Stimulated activated CD8-positive, alpha-beta memory T cell treated with anti-CD3 and anti-CD28 coated beads, Interleukin-7, amount 100 ng/mL, for 4 hours (primary cell): Measurements from ENCODE around the gene ABCA13.

Experiments
- DNase-seq, 2 donors: peaks; one replicate each; pipeline ENCODE4 v3.0.0-alpha.2; 2020; ENCODE audit warnings: low read depth in 2 of 2

ABCA13 gene

GRCh38 chr7:48427671-48428070 is 256.4 kb downstream of the ABCA13 start:
- no peak for DNase-seq

- no peak for DNase-seq
Measured at GRCh38 chr7:48428091-48428684, 256.9 kb downstream of the ABCA13 start.

- no peak for DNase-seq
Measured at GRCh38 chr7:48429117-48429516, 257.9 kb downstream of the ABCA13 start.

GRCh38 chr7:48438206-48438605 is 266.9 kb downstream of the ABCA13 start:
- no peak for DNase-seq

GRCh38 chr7:48441848-48442492 is 270.7 kb downstream of the ABCA13 start:
- no peak for DNase-seq

- DNase-seq: no peak
Measured at GRCh38 chr7:48443051-48443450, 271.8 kb downstream of the ABCA13 start.

DNA sequence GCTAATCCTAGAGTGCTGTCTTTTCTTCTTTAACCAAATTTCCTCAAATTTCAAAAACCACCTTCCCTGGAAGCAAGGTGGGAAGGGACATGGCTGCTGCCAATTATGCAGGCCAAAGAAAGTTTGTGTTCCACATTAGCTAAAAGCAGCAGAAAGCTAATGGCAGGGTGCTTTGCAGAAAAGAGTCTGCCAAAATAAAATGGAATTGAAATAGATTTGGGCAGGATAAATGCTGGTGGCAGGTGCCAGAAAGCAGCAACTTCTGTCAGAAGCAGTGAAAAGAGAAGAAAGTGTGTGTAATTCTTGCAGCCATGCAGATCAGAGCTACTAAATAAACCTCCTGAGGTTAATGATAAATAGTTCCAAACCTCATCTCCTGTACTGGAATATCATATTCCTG is 275.5 kb downstream of the ABCA13 start:
- no peak for DNase-seq

DNA sequence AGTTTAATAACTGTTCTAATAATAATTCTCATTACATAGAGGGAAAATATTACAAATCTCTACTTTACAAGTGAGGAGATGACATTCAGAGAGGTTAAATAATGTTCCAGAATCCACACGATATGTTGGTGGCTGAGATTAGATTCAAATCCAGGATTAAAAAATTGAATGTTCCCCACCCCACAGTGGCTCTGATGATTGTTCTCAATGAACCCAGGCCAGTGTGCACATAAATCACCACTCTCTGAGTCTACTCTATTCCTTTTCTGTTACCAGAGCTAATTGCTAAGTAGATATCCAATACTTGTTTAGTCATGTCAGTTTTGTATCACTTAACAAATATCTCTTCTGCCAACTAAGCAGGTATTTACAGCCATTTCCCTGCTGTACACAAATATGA is 281.0 kb downstream of the ABCA13 start:
- DNase-seq: no peak

DNA sequence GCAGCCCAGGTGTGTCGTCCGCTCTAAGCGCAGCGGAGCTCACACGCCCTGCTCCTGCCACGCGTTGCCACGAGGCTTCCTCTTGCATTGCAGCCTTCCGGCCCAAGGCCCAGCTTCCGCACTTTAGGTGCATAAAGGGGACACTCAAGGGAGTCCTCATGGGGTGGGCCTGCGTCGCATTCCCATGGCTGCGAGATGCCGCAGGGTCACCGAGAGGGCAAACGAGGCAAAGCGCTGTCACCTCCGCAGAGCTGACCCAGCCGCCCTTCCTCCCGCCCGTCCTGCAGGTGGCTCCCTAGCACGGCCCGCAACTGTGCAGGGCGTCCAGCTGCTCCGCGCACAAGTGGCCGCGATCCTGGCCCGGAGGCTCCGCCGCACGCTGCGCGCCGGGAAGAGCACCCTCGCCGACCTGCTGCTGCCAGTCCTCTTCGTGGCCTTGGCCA is 283.5 kb downstream of the ABCA13 start:
- DNase-seq: no peak

DNA sequence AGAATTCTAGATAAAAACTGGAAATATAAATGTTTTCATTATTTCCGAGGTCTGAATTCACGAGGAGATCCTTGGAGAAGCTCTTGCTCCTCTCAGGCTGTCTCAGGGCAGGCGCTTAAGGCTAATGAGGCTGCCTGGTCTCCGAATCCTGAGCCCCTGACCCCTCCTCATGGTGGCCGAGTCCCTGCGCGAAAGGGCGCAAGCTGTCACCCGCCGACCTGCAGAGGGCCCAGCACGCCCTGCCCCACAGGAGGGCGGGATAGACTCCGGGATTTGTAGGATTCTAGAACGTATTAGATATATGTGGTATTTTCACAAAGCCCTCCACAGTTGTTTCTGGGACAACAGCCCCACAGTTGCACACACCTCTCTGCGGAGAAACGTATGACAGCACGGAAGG is 284.1 kb downstream of the ABCA13 start:
- no peak for DNase-seq

GRCh38 chr7:48458701-48459524 is 287.7 kb downstream of the ABCA13 start:
- DNase-seq: no peak

DNA sequence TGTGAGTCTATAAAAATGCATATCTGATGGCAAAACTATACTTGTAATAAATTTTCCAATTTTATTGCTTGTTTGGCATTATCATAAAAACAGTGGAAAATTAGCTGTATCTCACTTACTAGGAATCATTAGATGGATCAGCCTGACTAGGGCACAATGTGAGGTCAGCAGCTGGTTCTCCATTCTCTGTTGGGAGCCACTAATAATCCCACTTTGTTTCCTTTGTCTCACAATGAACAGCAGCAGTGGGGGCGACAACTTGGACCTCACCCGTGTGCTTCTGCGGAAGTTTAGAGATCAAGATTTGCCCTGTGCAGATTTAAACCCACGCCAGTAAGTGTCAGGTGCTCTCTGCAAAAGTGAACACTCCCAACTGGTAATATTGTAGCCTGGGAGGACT is 295.5 kb downstream of the ABCA13 start:
- DNase-seq: no peak

DNA sequence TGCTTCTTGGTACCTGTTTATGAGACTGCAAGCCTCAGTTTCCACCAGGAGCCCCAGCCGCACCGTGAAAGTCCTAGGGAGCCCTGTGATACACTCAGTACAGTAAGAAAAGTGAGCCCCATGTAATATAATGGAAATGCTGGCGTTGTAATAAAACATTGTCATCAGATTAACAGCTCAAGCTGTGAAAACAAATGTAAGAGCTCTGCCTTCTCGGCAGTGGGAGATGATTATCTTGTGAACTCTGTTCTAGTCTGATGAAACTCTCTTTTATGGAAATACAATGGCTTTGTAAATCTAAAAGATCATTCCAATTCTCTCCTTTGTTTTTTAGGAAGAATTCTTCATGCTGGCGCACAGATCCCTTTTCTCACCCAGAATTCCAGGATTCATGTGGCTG is 299.9 kb downstream of the ABCA13 start:
- DNase-seq: no peak

DNA sequence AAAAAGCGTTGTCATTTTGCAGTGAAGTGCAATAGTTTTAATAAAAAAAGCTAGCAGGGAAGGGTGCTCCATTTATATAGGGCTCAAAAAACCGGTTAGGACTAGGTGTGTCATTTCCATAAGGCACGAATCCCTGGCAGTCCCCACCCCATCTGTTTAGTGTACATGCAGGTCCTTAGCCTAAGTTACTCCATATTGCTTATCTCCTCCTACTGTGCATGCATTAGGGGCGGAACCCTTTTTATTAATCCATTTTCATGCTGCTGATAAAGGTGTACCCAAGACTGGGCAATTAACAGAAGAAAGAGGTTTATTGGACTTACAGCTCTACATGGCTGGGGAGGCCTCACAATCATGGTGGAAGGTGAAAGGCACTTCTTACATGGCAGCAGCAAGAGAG is 301.4 kb downstream of the ABCA13 start:
- no peak for DNase-seq

DNA sequence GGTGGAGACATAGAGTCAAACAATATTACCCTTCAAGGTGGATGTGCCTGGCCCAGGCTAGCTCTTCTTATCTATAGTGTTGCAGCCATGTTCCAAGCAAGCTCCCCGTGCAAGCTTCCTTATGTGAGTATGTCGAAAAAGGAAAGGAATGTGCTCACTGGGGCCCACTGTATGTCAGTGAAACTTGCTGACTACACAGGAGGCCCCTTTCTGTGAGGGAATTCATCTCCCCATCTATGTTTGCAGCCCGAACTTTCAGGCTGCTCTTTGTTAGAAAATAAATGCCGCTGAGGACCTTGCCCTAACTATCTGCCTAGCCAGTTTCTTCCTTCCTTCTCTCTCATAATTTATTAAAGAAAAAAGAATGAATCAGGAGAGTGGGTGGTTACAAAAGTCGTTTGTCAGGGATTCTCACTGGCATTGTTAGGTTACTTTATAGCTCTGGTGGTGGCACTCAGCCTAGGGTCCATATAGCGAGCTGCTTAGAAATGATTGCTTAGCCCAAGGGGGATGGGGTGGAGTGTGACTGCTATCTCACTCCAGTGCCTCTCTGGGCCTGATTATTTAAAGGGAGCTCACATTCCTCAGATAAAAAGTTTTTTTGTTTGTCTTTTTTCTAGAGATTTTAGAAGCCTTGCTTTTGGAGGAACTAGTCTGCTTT is 302.1 kb downstream of the ABCA13 start:
- no peak for DNase-seq

- DNase-seq: no peak
Measured at GRCh38 chr7:48481235-48481634, 310.0 kb downstream of the ABCA13 start.

DNA sequence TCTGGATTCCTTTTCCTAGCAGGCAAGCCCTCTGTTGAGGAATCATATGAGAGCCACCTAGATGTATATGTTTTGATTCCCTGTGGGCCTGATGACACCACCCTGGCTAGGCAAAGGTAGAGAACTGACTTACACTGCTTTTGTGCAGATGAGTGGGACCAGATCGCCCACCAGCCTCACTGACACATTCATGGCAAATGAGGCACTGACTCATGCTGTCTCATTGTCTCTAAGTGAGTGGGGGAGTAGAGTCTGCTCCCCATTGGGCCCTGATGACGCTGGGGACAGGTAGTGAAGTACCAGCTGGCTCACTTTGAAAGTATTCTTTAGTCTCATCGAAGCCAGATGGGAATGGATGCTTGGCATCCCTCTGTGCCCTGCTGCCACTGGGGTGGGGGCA is 326.3 kb downstream of the ABCA13 start:
- DNase-seq: no peak

DNA sequence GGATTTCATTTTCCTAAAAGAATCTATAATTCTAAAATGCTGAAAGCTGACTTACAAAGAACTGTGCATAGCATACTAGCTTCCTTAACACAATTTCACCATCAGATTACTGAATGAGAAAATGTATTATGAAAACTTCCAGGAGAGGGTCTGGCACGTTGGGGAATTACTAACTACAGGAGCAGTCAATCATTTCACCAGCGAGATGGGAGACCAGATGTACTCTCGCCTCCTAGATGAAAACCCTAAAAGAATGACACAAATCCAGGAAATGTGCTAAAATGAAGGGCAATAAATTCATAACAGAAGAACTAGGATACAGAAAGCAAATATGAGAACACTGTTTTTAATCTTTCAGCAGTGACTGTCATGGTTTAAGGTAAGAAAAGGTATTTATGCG is 330.8 kb downstream of the ABCA13 start:
- no peak for DNase-seq

DNA sequence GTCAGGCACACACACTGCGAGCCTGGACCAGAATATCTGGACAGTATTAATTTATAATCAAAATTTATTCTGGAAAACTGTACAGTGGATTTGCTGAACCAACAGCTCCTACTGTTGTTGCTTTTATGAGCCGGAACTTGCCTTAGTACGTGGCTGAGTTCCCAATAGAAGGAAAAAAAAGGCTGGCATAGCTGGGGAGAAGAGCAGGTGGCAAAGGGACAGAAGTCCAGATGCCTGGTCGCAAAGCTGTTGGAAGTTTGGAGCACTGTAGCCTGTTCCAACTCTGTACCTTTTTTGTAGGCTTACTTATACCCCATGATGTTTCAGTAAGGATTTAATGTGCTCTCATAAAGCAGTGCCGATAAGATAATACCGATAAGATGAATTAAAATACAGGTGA is 333.8 kb downstream of the ABCA13 start:
- DNase-seq: no peak

DNA sequence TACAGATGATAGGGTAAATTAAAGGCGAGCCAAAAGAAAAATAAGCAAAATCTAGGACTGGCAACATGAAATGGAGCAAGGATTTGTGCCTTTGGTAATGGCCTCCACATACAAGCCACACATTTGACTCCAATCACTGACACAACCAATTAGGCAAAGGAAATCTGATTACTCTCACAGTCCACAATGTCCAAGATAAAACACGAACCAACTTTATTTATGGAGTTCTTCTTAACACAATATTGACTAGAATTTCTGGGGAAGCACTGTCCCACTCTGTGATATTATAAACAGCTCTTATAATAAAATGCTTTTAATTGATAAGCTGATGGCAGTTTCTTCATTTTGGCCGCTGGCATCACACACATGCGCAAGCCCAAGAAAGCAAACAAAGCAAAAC is 334.2 kb downstream of the ABCA13 start:
- DNase-seq: no peak

DNA sequence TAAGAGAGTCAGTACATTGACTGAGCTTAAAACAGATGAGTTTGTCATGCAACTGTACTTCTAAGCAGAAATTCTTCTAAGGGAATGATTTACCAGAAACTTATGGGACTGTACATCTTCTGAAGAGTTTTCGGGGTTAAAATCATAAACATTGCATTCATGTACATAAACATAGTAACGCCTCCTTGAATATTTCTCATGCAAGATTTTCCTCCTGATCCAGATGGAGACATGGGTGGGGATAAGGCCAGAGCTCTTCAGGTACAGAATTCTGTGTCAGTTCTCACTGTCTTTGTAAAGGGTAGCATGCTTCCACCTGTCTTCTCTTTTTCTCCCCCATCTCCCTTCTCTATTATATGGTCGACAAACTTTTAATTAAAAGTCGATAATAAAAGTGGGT is 335.3 kb downstream of the ABCA13 start:
- DNase-seq: no peak

GRCh38 chr7:48511080-48511479 is 339.8 kb downstream of the ABCA13 start:
- no peak for DNase-seq

GRCh38 chr7:48512892-48513291 is 341.6 kb downstream of the ABCA13 start:
- DNase-seq: no peak
